Measurements from ENCODE around the gene METTL6. TPM values are rescaled to one million over a fixed set of nuclear protein-coding genes. Genes with fewer than 3 reads are reported as not detected.

METTL6 gene
- total RNA-seq, 1 donor = 9.7 TPM

GRCh38 chr3:15454965-15455364, 27.6 kb upstream of the METTL6 start:
- Histone ChIP-seq H3K4me3 (ENCODE audit: low read length) (no peak overlapping the region), H3K4me1 (ENCODE audit: insufficient read depth, low read length) (peaks cover 6% of the 10 kb centered on the region), H3K27me3 (ENCODE audit: insufficient read depth, low read length) (no peaks in the 10 kb centered on the region), H3K9me3 (ENCODE audit: low read depth, low read length) (no peaks in the 10 kb centered on the region)

GRCh38 chr3:15453991-15454625, 26.8 kb upstream of the METTL6 start:
- no peaks in the 10 kb centered on the region for H3K9me3 ChIP-seq (ENCODE audit: low read depth, low read length)
- H3K4me1 ChIP-seq (ENCODE audit: insufficient read depth, low read length) = peaks cover 6% of the 10 kb centered on the region
- no peak overlapping the region for H3K4me3 ChIP-seq (ENCODE audit: low read length)
- H3K27me3 ChIP-seq (ENCODE audit: insufficient read depth, low read length) = no peaks in the 10 kb centered on the region

GRCh38 chr3:15453501-15453900, 26.2 kb upstream of the METTL6 start:
- Histone ChIP-seq H3K4me1 (ENCODE audit: insufficient read depth, low read length) (peaks cover 6% of the 10 kb centered on the region), H3K9me3 (ENCODE audit: low read depth, low read length) (no peaks in the 10 kb centered on the region), H3K27me3 (ENCODE audit: insufficient read depth, low read length) (no peaks in the 10 kb centered on the region), H3K4me3 (ENCODE audit: low read length) (no peak overlapping the region)

GRCh38 chr3:15452961-15453360, 25.6 kb upstream of the METTL6 start:
- Histone ChIP-seq H3K4me1 (ENCODE audit: insufficient read depth, low read length) (peaks cover under 1% of the 10 kb centered on the region), H3K4me3 (ENCODE audit: low read length) (no peak overlapping the region), H3K27me3 (ENCODE audit: insufficient read depth, low read length) (no peaks in the 10 kb centered on the region), H3K9me3 (ENCODE audit: low read depth, low read length) (no peaks in the 10 kb centered on the region)

- no peaks in the 10 kb centered on the region for H3K9me3 ChIP-seq (ENCODE audit: low read depth, low read length)
- no peaks in the 10 kb centered on the region for H3K4me1 ChIP-seq (ENCODE audit: insufficient read depth, low read length)
- no peaks in the 10 kb centered on the region for H3K27me3 ChIP-seq (ENCODE audit: insufficient read depth, low read length)
- H3K4me3 ChIP-seq (ENCODE audit: low read length) = no peak overlapping the region
Measured at GRCh38 chr3:15452156-15452555, 24.8 kb upstream of the METTL6 start.

- Histone ChIP-seq H3K27me3 (ENCODE audit: insufficient read depth, low read length) (no peaks in the 10 kb centered on the region), H3K9me3 (ENCODE audit: low read depth, low read length) (no peaks in the 10 kb centered on the region), H3K4me1 (ENCODE audit: insufficient read depth, low read length) (no peaks in the 10 kb centered on the region), H3K4me3 (ENCODE audit: low read length) (no peak overlapping the region)
Measured at GRCh38 chr3:15451216-15452113, 24.1 kb upstream of the METTL6 start.

- Histone ChIP-seq H3K4me3 (ENCODE audit: low read length) (no peak overlapping the region), H3K9me3 (ENCODE audit: low read depth, low read length) (no peaks in the 10 kb centered on the region), H3K4me1 (ENCODE audit: insufficient read depth, low read length) (no peaks in the 10 kb centered on the region), H3K27me3 (ENCODE audit: insufficient read depth, low read length) (no peaks in the 10 kb centered on the region)
Measured at GRCh38 chr3:15450438-15451215, 23.3 kb upstream of the METTL6 start.

- no peaks in the 10 kb centered on the region for H3K4me1 ChIP-seq (ENCODE audit: insufficient read depth, low read length)
- H3K9me3 ChIP-seq (ENCODE audit: low read depth, low read length) = no peaks in the 10 kb centered on the region
- no peak overlapping the region for H3K4me3 ChIP-seq (ENCODE audit: low read length)
- H3K27me3 ChIP-seq (ENCODE audit: insufficient read depth, low read length) = no peaks in the 10 kb centered on the region
Measured at GRCh38 chr3:15449489-15450224, 22.3 kb upstream of the METTL6 start.

- H3K9me3 ChIP-seq (ENCODE audit: low read depth, low read length) = no peaks in the 10 kb centered on the region
- peaks cover 30% of the 10 kb centered on the region for H3K4me1 ChIP-seq (ENCODE audit: insufficient read depth, low read length)
- H3K27me3 ChIP-seq (ENCODE audit: insufficient read depth, low read length) = no peaks in the 10 kb centered on the region
- H3K4me3 ChIP-seq (ENCODE audit: low read length) = no peak overlapping the region
Measured at GRCh38 chr3:15443826-15444524, 16.6 kb upstream of the METTL6 start.

- Histone ChIP-seq H3K4me3 (ENCODE audit: low read length) (no peak overlapping the region), H3K27me3 (ENCODE audit: insufficient read depth, low read length) (no peaks in the 10 kb centered on the region), H3K9me3 (ENCODE audit: low read depth, low read length) (no peaks in the 10 kb centered on the region), H3K4me1 (ENCODE audit: insufficient read depth, low read length) (peaks cover 39% of the 10 kb centered on the region)
Measured at GRCh38 chr3:15440891-15441290, 13.5 kb upstream of the METTL6 start.

GRCh38 chr3:15439476-15439875, 12.1 kb upstream of the METTL6 start:
- Histone ChIP-seq H3K9me3 (ENCODE audit: low read depth, low read length) (no peaks in the 10 kb centered on the region), H3K4me3 (ENCODE audit: low read length) (no peak overlapping the region), H3K4me1 (ENCODE audit: insufficient read depth, low read length) (peaks cover 39% of the 10 kb centered on the region), H3K27me3 (ENCODE audit: insufficient read depth, low read length) (no peaks in the 10 kb centered on the region)

- no peak overlapping the region for H3K4me3 ChIP-seq (ENCODE audit: low read length)
Measured at GRCh38 chr3:15438983-15439382, 11.6 kb upstream of the METTL6 start.

GRCh38 chr3:15436246-15436645, 8.9 kb upstream of the METTL6 start:
- H3K9me3 ChIP-seq (ENCODE audit: low read depth, low read length) = no peaks in the 10 kb centered on the region
- H3K4me1 ChIP-seq (ENCODE audit: insufficient read depth, low read length) = peaks cover 32% of the 10 kb centered on the region
- H3K27me3 ChIP-seq (ENCODE audit: insufficient read depth, low read length) = no peaks in the 10 kb centered on the region
- H3K4me3 ChIP-seq (ENCODE audit: low read length) = no peak overlapping the region

More at GRCh38 chr3:15438983-15439382, 11.6 kb upstream of the METTL6 start:
- peaks cover 39% of the 10 kb centered on the region for H3K4me1 ChIP-seq (ENCODE audit: insufficient read depth, low read length)
- H3K9me3 ChIP-seq (ENCODE audit: low read depth, low read length) = no peaks in the 10 kb centered on the region
- no peaks in the 10 kb centered on the region for H3K27me3 ChIP-seq (ENCODE audit: insufficient read depth, low read length)

GRCh38 chr3:15434756-15435155, 7.4 kb upstream of the METTL6 start:
- Histone ChIP-seq H3K4me3 (ENCODE audit: low read length) (no peak overlapping the region), H3K9me3 (ENCODE audit: low read depth, low read length) (no peaks in the 10 kb centered on the region), H3K27me3 (ENCODE audit: insufficient read depth, low read length) (no peaks in the 10 kb centered on the region), H3K4me1 (ENCODE audit: insufficient read depth, low read length) (peaks cover 25% of the 10 kb centered on the region)
